Stomach smooth muscle (tissue), 2 donors: ENCODE results near the gene ARHGAP24.

ENCODE experiments used
- H3K27ac ChIP-seq: one replicate; pipeline ENCODE4 v1.7.0; 2013; ENCODE audit warnings: mild to moderate bottlenecking, low read length, inconsistent platforms
- H3K27me3 ChIP-seq, 2 donors: one replicate each; pipeline ENCODE4 v1.7.0; 2013; ENCODE audit warnings: low read length in 2 of 2; ENCODE audit not compliant: insufficient read depth in 2 of 2, control insufficient read depth in 1 of 2
- H3K36me3 ChIP-seq, 2 donors: one replicate each; pipeline ENCODE4 v1.7.0; 2013; ENCODE audit warnings: low read length in 2 of 2; ENCODE audit not compliant: control insufficient read depth in 2 of 2, insufficient read depth in 2 of 2
- H3K4me1 ChIP-seq: one replicate; pipeline ENCODE4 v1.7.0; 2013; ENCODE audit warnings: low read length; ENCODE audit not compliant: control insufficient read depth, insufficient read depth
- H3K4me3 ChIP-seq, 2 donors: one replicate each; pipeline ENCODE4 v1.7.0; 2013; ENCODE audit warnings: low read length in 2 of 2
- H3K9ac ChIP-seq, 2 donors: one replicate each; pipeline ENCODE4 v1.7.0; 2013; ENCODE audit warnings: low read length in 2 of 2, mild to moderate bottlenecking in 1 of 2
- H3K9me3 ChIP-seq, 2 donors: one replicate each; pipeline ENCODE4 v1.7.0; 2013; ENCODE audit warnings: low read length in 2 of 2; ENCODE audit not compliant: control insufficient read depth in 2 of 2
- donor health status: healthy.
- donor health status: Pancreatic carcinoma.

The ARHGAP24 gene

GRCh38 chr4:85555206-85555605, 80.3 kb downstream of the ARHGAP24 start:
- Histone ChIP-seq H3K9me3 (peaks cover 0 to 3% of the 10 kb centered on the region in 2 donors), H3K27me3 (no peaks in the 10 kb centered on the region), H3K4me1 (no peaks in the 10 kb centered on the region), H3K4me3 (no peak overlapping the region), H3K27ac (no peak overlapping the region), H3K36me3 (no peaks in the 10 kb centered on the region), H3K9ac (no peak overlapping the region)

GRCh38 chr4:85556283-85556682, 81.3 kb downstream of the ARHGAP24 start:
- no peaks in the 10 kb centered on the region for H3K27me3 ChIP-seq
- no peak overlapping the region for H3K27ac ChIP-seq
- H3K9ac ChIP-seq: no peak overlapping the region

GRCh38 chr4:85557016-85557901, 82.3 kb downstream of the ARHGAP24 start:
- Histone ChIP-seq H3K9me3 (peaks cover 0 to 3% of the 10 kb centered on the region in 2 donors), H3K4me3 (no peak overlapping the region), H3K36me3 (no peaks in the 10 kb centered on the region), H3K4me1 (no peaks in the 10 kb centered on the region), H3K27me3 (no peaks in the 10 kb centered on the region), H3K9ac (no peak overlapping the region), H3K27ac (no peak overlapping the region)

More at GRCh38 chr4:85556283-85556682, 81.3 kb downstream of the ARHGAP24 start:
- Histone ChIP-seq H3K36me3 (no peaks in the 10 kb centered on the region), H3K4me1 (no peaks in the 10 kb centered on the region), H3K4me3 (no peak overlapping the region), H3K9me3 (peaks cover 0 to 3% of the 10 kb centered on the region in 2 donors)

GRCh38 chr4:85565761-85566480, 91.0 kb downstream of the ARHGAP24 start:
- H3K9ac ChIP-seq: no peak overlapping the region
- H3K27me3 ChIP-seq: no peaks in the 10 kb centered on the region
- no peak overlapping the region for H3K4me3 ChIP-seq
- no peaks in the 10 kb centered on the region for H3K9me3 ChIP-seq
- no peaks in the 10 kb centered on the region for H3K4me1 ChIP-seq
- no peak overlapping the region for H3K27ac ChIP-seq
- H3K36me3 ChIP-seq: no peaks in the 10 kb centered on the region

- Histone ChIP-seq H3K27ac (no peak overlapping the region), H3K36me3 (no peaks in the 10 kb centered on the region), H3K4me3 (no peak overlapping the region), H3K9ac (no peak overlapping the region), H3K27me3 (no peaks in the 10 kb centered on the region), H3K4me1 (no peaks in the 10 kb centered on the region), H3K9me3 (no peaks in the 10 kb centered on the region)
Measured at GRCh38 chr4:85569730-85570299, 94.9 kb downstream of the ARHGAP24 start.

- no peaks in the 10 kb centered on the region for H3K36me3 ChIP-seq
- no peaks in the 10 kb centered on the region for H3K27me3 ChIP-seq
- no peaks in the 10 kb centered on the region for H3K9me3 ChIP-seq
- H3K4me1 ChIP-seq: no peaks in the 10 kb centered on the region
- no peak overlapping the region for H3K9ac ChIP-seq
- no peak overlapping the region for H3K27ac ChIP-seq
- no peak overlapping the region for H3K4me3 ChIP-seq
Measured at GRCh38 chr4:85570388-85570787, 95.4 kb downstream of the ARHGAP24 start.

GRCh38 chr4:85571008-85571407, 96.1 kb downstream of the ARHGAP24 start:
- Histone ChIP-seq H3K4me3 (no peak overlapping the region), H3K27ac (no peak overlapping the region), H3K9me3 (no peaks in the 10 kb centered on the region), H3K9ac (no peak overlapping the region), H3K4me1 (no peaks in the 10 kb centered on the region), H3K27me3 (no peaks in the 10 kb centered on the region), H3K36me3 (no peaks in the 10 kb centered on the region)

GRCh38 chr4:85573270-85573669, 98.3 kb downstream of the ARHGAP24 start:
- H3K9me3 ChIP-seq: no peaks in the 10 kb centered on the region
- no peaks in the 10 kb centered on the region for H3K36me3 ChIP-seq

GRCh38 chr4:85577307-85577706, 102.4 kb downstream of the ARHGAP24 start:
- Histone ChIP-seq H3K4me1 (no peaks in the 10 kb centered on the region), H3K4me3 (no peak overlapping the region), H3K27me3 (no peaks in the 10 kb centered on the region), H3K36me3 (no peaks in the 10 kb centered on the region), H3K9me3 (no peaks in the 10 kb centered on the region), H3K27ac (no peak overlapping the region), H3K9ac (no peak overlapping the region)

More at GRCh38 chr4:85573270-85573669, 98.3 kb downstream of the ARHGAP24 start:
- no peak overlapping the region for H3K9ac ChIP-seq
- no peaks in the 10 kb centered on the region for H3K27me3 ChIP-seq
- no peak overlapping the region for H3K27ac ChIP-seq
- no peak overlapping the region for H3K4me3 ChIP-seq
- no peaks in the 10 kb centered on the region for H3K4me1 ChIP-seq

- Histone ChIP-seq H3K4me3 (no peak overlapping the region), H3K27ac (no peak overlapping the region), H3K27me3 (no peaks in the 10 kb centered on the region), H3K36me3 (no peaks in the 10 kb centered on the region), H3K4me1 (no peaks in the 10 kb centered on the region), H3K9ac (no peak overlapping the region), H3K9me3 (no peaks in the 10 kb centered on the region)
Measured at GRCh38 chr4:85579942-85580341, 105.0 kb downstream of the ARHGAP24 start.
